Gastrocnemius medialis (tissue), 4 donors: ENCODE measurements around the gene GRID1. TPM values are rescaled to one million over a fixed set of nuclear protein-coding genes. Genes with fewer than 3 reads are reported as not detected.

Experiments
- ATAC-seq, 2 donors: fragments of 150-250 bp; one replicate each; pipeline ENCODE4 v1.9.1; 2016
- DNase-seq, 2 donors: peaks; one replicate each; pipeline ENCODE4 v3.0.0-alpha.2; 2019
- H3K27ac ChIP-seq, 4 donors: fragments of 200-600 bp; sonication (generic); 1 replicate in 1 of 4; 2 replicates in 3 of 4; pipeline ENCODE4 v1.5.1; 2016 to 2018; ENCODE audit warnings: mild to moderate bottlenecking in 2 of 4, moderate library complexity in 1 of 4
- H3K27me3 ChIP-seq, 3 donors: fragments of 200-600 bp; sonication (generic) in 2 of 3; 1 replicate in 1 of 3; 2 replicates in 2 of 3; pipeline versions ENCODE4 v1.5.1 to v1.6.0; 2016 to 2019; ENCODE audit warnings: mild to moderate bottlenecking in 1 of 3, moderate library complexity in 1 of 3
- H3K36me3 ChIP-seq, 2 donors: fragments of 200-600 bp; sonication (generic) in 1 of 2; one replicate each; pipeline ENCODE4 v1.5.1; 2017 to 2018
- H3K4me1 ChIP-seq, 2 donors: fragments of 200-600 bp; sonication (generic) in 1 of 2; one replicate each; pipeline ENCODE4 v1.5.1; 2016 to 2017; ENCODE audit warnings: mild to moderate bottlenecking in 2 of 2
- H3K4me3 ChIP-seq, 4 donors: fragments of 200-600 bp; sonication (generic) in 3 of 4; 1 replicate in 1 of 4; 2 replicates in 3 of 4; pipeline ENCODE4 v1.5.1; 2016 to 2019; ENCODE audit warnings: mild to moderate bottlenecking in 2 of 4
- H3K9me3 ChIP-seq, 3 donors: fragments of 200-600 bp; sonication (generic) in 2 of 3; 1 replicate in 1 of 3; 2 replicates in 2 of 3; pipeline ENCODE4 v1.5.1; 2016 to 2019
- CTCF ChIP-seq, 5 experiments: fragments of 450-650 bp in 3 of 5; fragments of 200-600 bp in 2 of 5; sonication (generic) in 2 of 5; IDR thresholded peaks in 4 of 5; conservative IDR thresholded peaks in 1 of 5; 1 replicate in 4 of 5; 2 replicates in 1 of 5; pipeline ENCODE4 v1.5.1; 2016 to 2019; ENCODE audit warnings: antibody characterized with exemption in 5 of 5, mild to moderate bottlenecking in 3 of 5, moderate library complexity in 3 of 5
- POLR2A ChIP-seq, 2 donors: fragments of 450-650 bp; IDR thresholded peaks; one replicate each; pipeline ENCODE4 v1.6.1; 2017; ENCODE audit warnings: antibody characterized with exemption in 2 of 2, mild to moderate bottlenecking in 2 of 2, moderate library complexity in 2 of 2
- in situ Hi-C, 4 donors: fragments of 200-750 bp; cut with MboI; loops; one replicate each; pipeline versions ENCODE4 v1.15.0 to v1.8.0; 2017; ENCODE audit warnings: low sequenced_read_pairs in 4 of 4
- intact Hi-C: fragments of 100-400 bp; cut with DNase I; formaldehyde crosslinking; loops from one replicate; pipeline ENCODE4 v1.15.1; 2023; ENCODE audit warnings: low total_unique reads
- total RNA-seq, 4 donors: library from RNA; depleted of rRNA; stranded (reverse); fragments of >200 nt; gene quantifications; one replicate each; pipeline versions ENCODE4 v1.1.0 to v1.2.3, GENCODE V29; 2016

The GRID1 gene
- total RNA-seq, 4 donors from 2014 or later = 0.17 to 1.4 (median 0.79) TPM

- H3K4me1 ChIP-seq = peaks cover 9 to 27% of the 10 kb centered on the region in 2 donors
- peak; percentile 61 to 91 for ATAC-seq
- no peaks in the 10 kb centered on the region for H3K27me3 ChIP-seq
- H3K27ac ChIP-seq = peak overlapping the region in 1 of 4 donors; percentile 67
- TF ChIP-seq CTCF (IDR thresholded peaks at IDR 0.05 in 4 of 5, conservative IDR thresholded peaks at IDR 0.05 in 1 of 5) = no peak
- H3K36me3 ChIP-seq = no peaks in the 10 kb centered on the region
- H3K9me3 ChIP-seq = no peaks in the 10 kb centered on the region
- intact Hi-C loops = loop anchor here (2.0 to 5.0 kb wide), 2 partner anchors 15 to 524 kb away; no protein-coding TSS in a partner anchor
- in situ Hi-C loops = no loop called here
- DNase-seq = peak; percentile 43 to 44
- no peak overlapping the region for H3K4me3 ChIP-seq
Measured at GRCh38 chr10:86017841-86018734, 348.5 kb downstream of the GRID1 start.

GRCh38 chr10:86013568-86013967 is 353.0 kb downstream of the GRID1 start:
- Histone ChIP-seq H3K36me3 (no peaks in the 10 kb centered on the region), H3K27me3 (peaks cover 0 to 2% (median 0%) of the 10 kb centered on the region in 3 donors), H3K27ac (no peak overlapping the region), H3K4me3 (no peak overlapping the region), H3K9me3 (no peaks in the 10 kb centered on the region), H3K4me1 (peaks cover 9 to 19% of the 10 kb centered on the region in 2 donors)
- TF ChIP-seq CTCF (IDR thresholded peaks at IDR 0.05 in 4 of 5, conservative IDR thresholded peaks at IDR 0.05 in 1 of 5) = no peak
- TF ChIP-seq POLR2A (IDR thresholded peaks at IDR 0.05) = no peak
- in situ Hi-C loops = no loop called here
- intact Hi-C loops = no loop called here
- ATAC-seq = no peak
- no peak for DNase-seq

- ATAC-seq = no peak
- Histone ChIP-seq H3K4me1 (peaks cover 12 to 18% of the 10 kb centered on the region in 2 donors), H3K9me3 (no peaks in the 10 kb centered on the region), H3K4me3 (no peak overlapping the region), H3K27ac (no peak overlapping the region), H3K27me3 (peaks cover 0 to 2% (median 0%) of the 10 kb centered on the region in 3 donors), H3K36me3 (no peaks in the 10 kb centered on the region)
- intact Hi-C loops = no loop called here
- in situ Hi-C loops = no loop called here
- TF ChIP-seq POLR2A (IDR thresholded peaks at IDR 0.05) = no peak
- no peak for TF ChIP-seq CTCF (IDR thresholded peaks at IDR 0.05 in 4 of 5, conservative IDR thresholded peaks at IDR 0.05 in 1 of 5)
- DNase-seq = no peak
Measured at GRCh38 chr10:86007171-86007570, 359.4 kb downstream of the GRID1 start.

GRCh38 chr10:86004337-86004736 is 362.3 kb downstream of the GRID1 start:
- DNase-seq (no peak), ATAC-seq (no peak)
- H3K27me3 ChIP-seq = peaks cover 0 to 2% (median 0%) of the 10 kb centered on the region in 3 donors
- in situ Hi-C loops (no loop called here), intact Hi-C loops (loop anchor here (5.0 kb wide), 1 partner anchor 33 kb away; no protein-coding TSS in a partner anchor)
- no peak overlapping the region for H3K27ac ChIP-seq
- H3K4me3 ChIP-seq = no peak overlapping the region
- peaks cover 12 to 18% of the 10 kb centered on the region in 2 donors for H3K4me1 ChIP-seq
- TF ChIP-seq POLR2A (IDR thresholded peaks at IDR 0.05) = no peak
- TF ChIP-seq CTCF (IDR thresholded peaks at IDR 0.05 in 4 of 5, conservative IDR thresholded peaks at IDR 0.05 in 1 of 5) = no peak
- no peaks in the 10 kb centered on the region for H3K36me3 ChIP-seq
- no peaks in the 10 kb centered on the region for H3K9me3 ChIP-seq
